Natural killer cell (primary cell): Measurements from ENCODE around the gene CENPX. TPM values are rescaled to one million over a fixed set of nuclear protein-coding genes. Genes with fewer than 3 reads are reported as not detected.
A peak's percentile ranks its signal among the peaks of the same experiment; 100 is the strongest.

ENCODE experiments used
- ATAC-seq, 3 donors: fragments of 150-1000 bp in 2 of 3; fragments of 200-7000 bp in 1 of 3; cut with Tn5 transposase; 1 replicate in 1 of 3; 2 replicates in 2 of 3; pipeline ENCODE4 v1.10.0; 2021; ENCODE audit warnings: mild to moderate bottlenecking in 2 of 3, moderate library complexity in 2 of 3
- DNase-seq, 2 donors: peaks; one replicate each; pipeline versions ENCODE4 v3.0.0 to v3.0.0-alpha.2; 2013 to 2021; ENCODE audit warnings: mixed read lengths in 1 of 2
- H3K27ac ChIP-seq: one replicate; pipeline ENCODE4 v1.5.1; 2013; ENCODE audit warnings: mild to moderate bottlenecking, low read length
- H3K27me3 ChIP-seq: one replicate; pipeline ENCODE4 v1.6.1; 2013; ENCODE audit warnings: low read length; ENCODE audit not compliant: control insufficient read depth, insufficient read depth
- H3K36me3 ChIP-seq: one replicate; pipeline ENCODE4 v1.6.1; 2013; ENCODE audit warnings: low read length; ENCODE audit not compliant: control insufficient read depth, insufficient read depth
- H3K4me1 ChIP-seq: one replicate; pipeline ENCODE4 v1.6.1; 2013; ENCODE audit warnings: low read length; ENCODE audit not compliant: control insufficient read depth, insufficient read depth
- H3K4me3 ChIP-seq: one replicate; pipeline ENCODE4 v1.5.1; 2013; ENCODE audit warnings: low read length
- H3K9me3 ChIP-seq: one replicate; pipeline ENCODE4 v1.6.1; 2013; ENCODE audit warnings: low read length; ENCODE audit not compliant: control insufficient read depth, insufficient read depth
- H3K27ac Mint-ChIP-seq, 2 donors: one replicate each; pipeline ENCODE4 v1.8.0; 2022; ENCODE audit warnings: mild to moderate bottlenecking in 2 of 2, mixed read lengths in 2 of 2, moderate library complexity in 1 of 2
- H3K27me3 Mint-ChIP-seq, 2 donors: one replicate each; pipeline ENCODE4 v1.8.0; 2022; ENCODE audit warnings: low read depth in 2 of 2, mixed read lengths in 2 of 2
- H3K36me3 Mint-ChIP-seq: one replicate; pipeline ENCODE4 v1.8.0; 2022; ENCODE audit warnings: mixed read lengths
- H3K4me1 Mint-ChIP-seq, 2 donors: one replicate each; pipeline ENCODE4 v1.8.0; 2022; ENCODE audit warnings: mixed read lengths in 2 of 2
- H3K4me3 Mint-ChIP-seq: one replicate; pipeline ENCODE4 v1.8.0; 2022; ENCODE audit warnings: mild to moderate bottlenecking, moderate library complexity, mixed read lengths
- H3K9me3 Mint-ChIP-seq, 2 donors: one replicate each; pipeline ENCODE4 v1.8.0; 2022; ENCODE audit warnings: mixed read lengths in 2 of 2
- CTCF ChIP-seq: fragments of 200-600 bp; IDR thresholded peaks from one replicate; pipeline ENCODE4 v1.8.0; 2022; ENCODE audit warnings: antibody characterized with exemption
- WGBS: methylation state at CpG from one replicate; pipeline ENCODE4 v1.1.7; 2013; ENCODE audit warnings: missing lambda C conversion rate; ENCODE audit not compliant: insufficient coverage; 5-methylcytosine and 5-hydroxymethylcytosine counted together
- intact Hi-C: fragments of 100-400 bp; cut with micrococcal nuclease; formaldehyde crosslinking; loops from one replicate; pipeline ENCODE4 v1.14.2; 2022
- total RNA-seq, 4 donors: library from RNA; stranded (reverse); fragments of 120-200 nt in 1 of 4; gene quantifications; one replicate each; pipeline versions ENCODE4 v1.2.3 to v1.2.4, GENCODE V29; 2013 to 2022

The CENPX gene
- total RNA-seq, 3 donors from 2014 or later (not counting 1 experiment from before 2014, with no cell fraction given), result 22.8 to 29.6 (median 27.0) TPM

GRCh38 chr17:81978524-81979298 lies 44.0 kb downstream of the CENPX start:
- H3K27me3 Mint-ChIP-seq, result no peaks in the 10 kb centered on the region
- DNase-seq (no peak), ATAC-seq (no peak)
- no peak for TF ChIP-seq CTCF
- intact Hi-C loops, result no loop called here
- Histone ChIP-seq H3K36me3 (no peaks in the 10 kb centered on the region), H3K27ac (no peak overlapping the region), H3K9me3 (peaks cover 1% of the 10 kb centered on the region), H3K4me3 (no peak overlapping the region), H3K4me1 (peaks cover 29% of the 10 kb centered on the region), H3K27me3 (no peaks in the 10 kb centered on the region)
- H3K4me3 Mint-ChIP-seq, result peak overlapping the region; percentile 64
- H3K9me3 Mint-ChIP-seq, result no peaks in the 10 kb centered on the region
- 95% methylated on average over 27 of the region's 27 CpGs for WGBS
- H3K36me3 Mint-ChIP-seq, result no peaks in the 10 kb centered on the region
- H3K4me1 Mint-ChIP-seq, result peaks cover 5 to 33% of the 10 kb centered on the region in 2 donors
- H3K27ac Mint-ChIP-seq, result peak overlapping the region in 1 of 2 donors; percentile 95

DNA sequence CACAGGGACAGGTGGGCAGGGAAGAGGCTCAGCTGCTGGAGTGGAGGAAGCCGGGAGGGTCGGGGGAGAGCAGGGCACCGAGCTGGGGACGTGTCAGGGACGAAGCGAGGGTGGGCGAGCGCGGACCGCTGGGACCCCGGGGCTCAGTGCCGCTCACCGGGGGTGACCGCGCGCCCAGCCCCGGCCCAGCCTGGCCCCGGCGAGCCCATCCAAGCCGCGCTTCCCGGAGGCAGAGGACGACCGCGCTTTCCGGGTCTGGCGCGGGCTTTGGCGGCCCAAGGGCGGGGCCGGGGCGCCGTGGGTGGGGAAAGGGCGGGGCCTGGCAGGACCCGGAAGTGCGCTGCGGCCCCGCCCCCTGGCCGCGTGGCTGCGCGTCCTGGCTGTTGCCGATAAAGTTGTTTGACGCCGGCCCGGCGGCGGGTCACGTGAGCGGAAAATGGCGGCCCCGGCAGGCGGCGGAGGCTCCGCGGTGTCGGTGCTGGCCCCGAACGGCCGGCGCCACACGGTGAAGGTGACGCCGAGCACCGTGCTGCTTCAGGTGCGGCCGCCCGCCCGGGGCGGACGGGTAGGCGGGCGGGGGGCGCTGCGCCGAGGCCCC lies 45.4 kb downstream of the CENPX start, which contains the start of gene ASPSCR1:
ASPSCR1 (plus strand) TSS at position 419 of the 598 bp plus-strand sequence; CDS start at position 437, 18 bp downstream.
- H3K9me3 ChIP-seq, result peaks cover 5% of the 10 kb centered on the region
- Mint-ChIP-seq H3K36me3 (no peaks in the 10 kb centered on the region), H3K27me3 (peaks cover 0 to 5% of the 10 kb centered on the region in 2 donors), H3K4me3 (peak within 1 kb of the TSS; percentile 91), H3K27ac (peak within 1 kb of the TSS; percentile 78 to 95), H3K9me3 (no peaks in the 10 kb centered on the region), H3K4me1 (peaks cover 5 to 33% of the 10 kb centered on the region in 2 donors)
- H3K27ac ChIP-seq, result peak within 1 kb of the TSS; percentile 57
- under 1% methylated on average over 76 of the region's 76 CpGs for WGBS
- no peak for TF ChIP-seq CTCF
- ATAC-seq (peak; percentile 94 to 98 (median 95)), DNase-seq (peak; percentile 92 to 95)
- H3K27me3 ChIP-seq, result no peaks in the 10 kb centered on the region
- peaks cover 29% of the 10 kb centered on the region for H3K4me1 ChIP-seq
- H3K36me3 ChIP-seq, result no peaks in the 10 kb centered on the region
- H3K4me3 ChIP-seq, result peak within 1 kb of the TSS; percentile 61
- intact Hi-C loops, result no loop called here

- H3K9me3 ChIP-seq, result peaks cover 5% of the 10 kb centered on the region
- no peaks in the 10 kb centered on the region for H3K36me3 Mint-ChIP-seq
- intact Hi-C loops, result no loop called here
- peak in 2 of 3 donors; percentile 12 to 15 for ATAC-seq
- peak overlapping the region; percentile 91 for H3K4me3 Mint-ChIP-seq
- no peaks in the 10 kb centered on the region for H3K27me3 ChIP-seq
- H3K4me1 ChIP-seq, result peaks cover 29% of the 10 kb centered on the region
- peak in 1 of 2 donors; percentile 59 for DNase-seq
- H3K27me3 Mint-ChIP-seq, result peaks cover 0 to 7% of the 10 kb centered on the region in 2 donors
- H3K27ac Mint-ChIP-seq, result peak overlapping the region; percentile 78 to 95
- peak overlapping the region; percentile 34 for H3K27ac ChIP-seq
- H3K36me3 ChIP-seq, result no peaks in the 10 kb centered on the region
- peak overlapping the region; percentile 61 for H3K4me3 ChIP-seq
- no peaks in the 10 kb centered on the region for H3K9me3 Mint-ChIP-seq
- TF ChIP-seq CTCF, result no peak
- 27% methylated on average over 30 of the region's 30 CpGs for WGBS
- peaks cover 5 to 33% of the 10 kb centered on the region in 2 donors for H3K4me1 Mint-ChIP-seq
These were observed 46.1 kb downstream of the CENPX start for GRCh38 chr17:81976332-81977210.
